DMS153 (cell line): ENCODE data around the gene PRKCQ.
"Not testable (repeated sequence)": the region's sequence is repeated elsewhere in the genome, so short reads cannot be mapped to it uniquely, and the experiment has no call there.

Experiments
- DNase-seq: peaks from one replicate; lab custom pipeline; 2025; lab: John Stamatoyannopoulos, UW

The PRKCQ gene

DNA sequence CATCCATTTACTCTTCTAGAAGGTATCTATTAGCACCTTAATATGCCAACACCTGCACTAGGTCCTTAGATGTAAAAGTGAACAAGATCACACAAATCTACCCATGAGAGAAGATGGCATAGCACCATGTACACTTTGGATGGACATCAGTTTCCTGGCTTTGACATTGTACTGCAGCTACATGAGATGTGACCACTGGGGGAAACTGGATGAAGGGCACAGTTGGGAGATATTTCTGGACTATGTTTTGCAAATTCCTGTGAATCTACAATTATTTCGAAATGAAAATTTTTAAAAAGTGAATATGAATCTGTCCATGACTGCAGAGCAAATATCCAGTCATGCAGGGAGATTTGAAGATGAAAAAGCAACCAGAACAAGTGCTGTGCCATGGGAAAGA is 124.5 kb downstream of the PRKCQ start:
- no peak for DNase-seq

DNA sequence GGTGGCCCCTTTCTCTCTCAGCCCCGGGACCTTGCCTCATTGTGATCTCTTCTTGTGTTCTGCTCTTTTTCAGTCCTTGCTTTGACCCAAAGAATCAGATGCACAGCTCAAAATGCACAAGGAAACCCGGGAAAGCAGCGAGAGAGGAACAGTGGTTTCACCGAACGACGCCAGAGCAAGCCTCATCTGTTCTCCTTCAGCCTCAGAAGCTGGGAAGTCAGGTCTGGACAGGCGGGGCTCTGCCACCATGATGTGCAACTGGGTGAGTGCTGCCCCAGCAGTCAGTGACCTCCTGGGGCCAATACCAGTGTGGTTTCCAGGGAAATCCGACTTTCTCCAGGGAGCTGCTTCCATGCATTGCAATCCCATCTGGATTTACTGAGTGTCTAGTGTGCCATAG is 133.4 kb downstream of the PRKCQ start:
- DNase-seq, result no peak

DNA sequence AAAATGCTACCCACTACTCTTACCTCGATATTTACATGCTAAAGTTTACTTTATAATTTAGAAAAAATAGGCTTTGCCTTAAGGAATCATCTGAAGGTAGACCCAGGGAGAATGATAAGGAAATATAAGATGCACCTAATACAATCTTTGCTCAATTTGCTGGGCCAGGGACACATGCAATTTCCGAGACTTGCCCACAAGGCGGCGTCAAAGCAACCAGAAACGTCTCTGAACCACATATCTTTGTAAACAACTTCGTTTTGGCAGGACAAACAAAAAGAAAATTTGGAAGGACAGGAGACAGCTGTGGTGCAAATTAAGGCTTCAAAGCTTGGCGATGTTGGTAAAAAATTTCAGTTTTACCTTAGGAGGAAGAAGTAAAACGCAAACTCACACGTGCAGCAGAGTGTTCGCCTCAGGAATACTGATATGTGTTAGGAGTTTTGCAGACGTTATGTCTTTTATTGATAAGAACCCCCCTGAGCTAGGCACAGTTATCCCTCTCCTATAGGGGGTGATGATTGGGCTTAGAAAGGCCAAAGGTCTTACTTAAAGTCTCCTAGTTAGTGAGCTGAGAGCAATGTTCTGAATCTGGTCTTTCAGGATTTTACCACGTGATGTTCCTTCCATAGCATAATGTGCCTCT is 134.3 kb downstream of the PRKCQ start:
- DNase-seq, result no peak

DNA sequence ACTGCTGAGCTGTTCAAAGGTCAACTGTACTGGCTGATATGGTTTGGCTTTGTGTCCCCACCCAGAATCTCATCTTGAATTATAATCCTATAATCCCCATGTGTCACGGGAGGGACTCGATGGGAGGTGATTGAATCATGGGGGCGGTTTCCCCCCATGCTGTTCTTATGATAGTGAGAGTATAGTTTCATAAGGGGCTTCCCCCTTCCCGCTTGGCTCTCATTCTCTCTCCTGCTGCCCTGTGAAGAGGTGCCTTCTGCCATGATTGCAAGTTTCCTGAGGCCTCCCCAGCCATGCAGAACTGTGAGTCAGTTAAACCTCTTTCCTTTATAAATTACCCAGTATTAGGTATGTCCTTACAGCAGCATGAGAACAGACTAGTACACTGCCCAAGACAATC is 140.2 kb downstream of the PRKCQ start:
- DNase-seq, result not testable (repeated sequence)

DNA sequence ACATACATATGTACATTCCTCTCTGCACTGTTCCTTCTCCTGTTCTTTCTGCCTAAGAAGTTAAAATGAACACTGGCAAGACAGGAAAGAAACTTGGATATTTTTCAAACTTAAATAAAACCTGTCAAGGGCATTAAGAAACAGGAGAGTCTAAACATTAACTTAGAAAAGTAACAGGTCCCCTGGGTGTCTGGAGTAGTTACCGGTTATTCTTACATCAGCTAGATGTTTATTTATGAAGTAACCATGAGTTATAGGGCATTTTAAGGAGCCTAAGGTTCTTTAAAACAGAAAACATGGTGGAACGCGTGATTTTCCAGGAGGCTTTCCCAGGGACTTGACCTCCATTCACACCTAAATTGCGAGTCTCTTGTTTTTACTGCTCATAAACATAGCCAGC is 148.2 kb downstream of the PRKCQ start:
- no peak for DNase-seq

DNA sequence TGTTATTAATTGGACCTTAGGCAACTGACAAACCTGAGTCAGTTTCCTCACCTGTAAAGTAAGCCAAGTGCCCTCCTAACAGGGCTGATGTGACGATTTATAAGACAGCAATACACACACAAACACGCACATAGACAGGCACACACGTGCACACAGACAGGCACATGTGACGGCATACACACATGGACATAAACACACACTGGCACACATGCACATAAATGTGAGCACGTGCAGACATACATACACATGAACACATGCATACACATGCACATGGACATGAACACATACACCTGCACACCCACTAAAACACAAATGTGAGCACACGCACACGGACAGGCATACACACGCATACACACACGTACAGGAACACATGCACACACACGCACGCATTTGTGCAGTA is 148.9 kb downstream of the PRKCQ start:
- no peak for DNase-seq

DNA sequence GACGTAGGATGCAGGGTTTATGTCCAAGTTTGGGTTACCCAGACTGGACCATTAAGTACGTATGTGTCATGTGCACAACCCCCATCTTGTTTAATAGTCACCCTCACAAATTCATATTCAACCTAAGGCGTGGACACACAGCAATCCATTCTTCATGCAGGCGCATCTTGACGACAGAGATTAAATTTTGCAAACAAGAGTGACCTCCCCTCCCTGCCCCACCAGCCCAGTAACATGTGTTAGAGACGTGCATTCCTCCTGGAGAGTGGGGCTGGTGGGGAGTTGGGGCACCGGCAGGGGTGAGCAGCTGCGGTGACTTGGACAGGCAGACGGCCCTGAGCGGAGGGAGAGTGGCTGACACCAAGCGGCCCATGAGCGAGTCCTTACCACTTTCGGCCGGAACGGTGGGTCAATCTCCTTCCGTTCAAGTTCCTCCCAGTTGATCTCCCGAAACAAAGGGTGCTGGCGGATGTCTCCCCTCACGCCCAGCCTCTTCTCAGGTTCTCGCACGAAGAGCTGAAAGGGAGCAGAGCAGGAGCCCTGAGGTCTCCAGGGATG is 149.6 kb downstream of the PRKCQ start:
- DNase-seq, result no peak

DNA sequence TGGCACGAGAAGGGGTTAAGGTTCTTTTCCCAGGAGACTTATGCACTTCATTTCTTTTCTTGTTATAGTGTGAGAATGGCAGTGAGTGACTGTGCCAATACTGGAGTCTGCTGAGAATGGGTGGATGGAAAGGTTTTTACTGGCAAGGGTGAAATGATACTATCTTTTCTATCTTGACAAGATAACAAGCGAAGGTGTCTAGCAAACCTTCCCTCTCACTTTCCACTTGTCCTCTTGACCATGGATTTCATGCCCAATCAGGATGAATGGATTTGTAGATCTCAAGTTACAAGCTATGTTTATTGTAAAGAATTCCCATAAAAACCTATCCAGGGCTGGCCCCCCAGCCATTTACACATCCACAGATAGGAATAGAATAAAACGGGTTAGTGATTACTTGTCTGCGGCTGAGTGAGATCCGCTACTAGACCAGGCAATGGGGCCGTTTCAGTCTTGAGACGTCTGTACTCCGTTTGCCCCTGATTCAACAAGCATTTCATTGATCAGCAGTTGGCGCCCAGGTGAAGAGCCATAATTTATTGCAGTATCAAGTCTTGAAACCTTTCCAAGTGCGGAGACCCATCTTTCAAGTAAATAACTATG is 152.6 kb downstream of the PRKCQ start:
- DNase-seq, result no peak

DNA sequence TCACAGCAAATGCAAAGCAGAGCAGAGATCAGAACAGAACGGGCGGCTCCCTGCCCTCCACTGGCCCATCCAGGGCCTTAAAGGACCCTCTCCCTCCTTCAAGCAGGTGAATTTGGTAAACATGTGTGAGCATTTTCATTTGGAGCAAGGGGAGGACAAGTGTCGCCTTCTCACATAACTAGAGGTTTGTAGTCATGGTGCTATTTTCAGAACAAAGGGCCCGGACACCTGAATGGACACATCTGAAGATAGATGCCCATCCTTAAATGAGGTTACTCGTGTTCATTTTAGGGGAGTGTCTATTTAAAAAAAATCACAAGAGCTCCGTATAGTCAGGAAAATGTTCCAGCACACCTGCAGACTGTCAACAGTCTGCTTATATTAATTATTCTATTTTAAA is 153.8 kb downstream of the PRKCQ start:
- DNase-seq, result no peak

DNA sequence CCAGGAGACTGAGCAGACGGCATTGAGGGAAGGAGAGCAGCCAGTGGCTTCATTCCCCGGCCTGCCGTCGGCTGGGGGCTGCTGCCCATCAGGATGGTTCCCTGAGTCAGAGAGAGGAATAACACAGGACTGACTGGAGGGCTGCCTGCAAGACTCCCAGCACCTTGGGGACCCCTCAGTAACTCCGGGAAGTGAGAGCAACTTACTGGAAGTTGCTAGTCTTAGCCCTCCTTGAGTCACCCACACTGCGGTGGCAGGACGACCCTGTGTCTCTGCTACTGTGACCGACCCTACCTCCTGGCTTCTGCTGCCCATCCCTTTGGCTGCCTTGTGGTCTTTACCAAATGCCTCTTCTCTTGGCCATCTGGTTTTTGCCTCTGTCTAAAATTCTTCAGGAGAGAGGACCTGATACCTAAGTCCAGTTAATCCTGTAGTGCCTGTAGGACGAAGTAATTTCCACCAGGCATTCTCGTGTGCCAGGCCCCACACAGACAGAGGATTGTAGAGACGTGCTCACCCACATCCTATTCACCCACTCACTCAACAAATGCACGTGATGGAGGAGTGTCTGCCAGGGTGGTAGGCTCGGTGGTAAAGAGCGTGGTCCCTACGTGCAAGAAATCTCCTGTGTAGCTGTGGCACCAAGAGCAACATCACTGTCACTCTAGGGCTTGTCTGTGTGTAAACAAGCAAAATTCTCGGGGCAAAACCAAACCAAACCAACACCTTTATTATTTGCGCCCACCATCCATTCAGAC is 156.5 kb downstream of the PRKCQ start:
- no peak for DNase-seq

DNA sequence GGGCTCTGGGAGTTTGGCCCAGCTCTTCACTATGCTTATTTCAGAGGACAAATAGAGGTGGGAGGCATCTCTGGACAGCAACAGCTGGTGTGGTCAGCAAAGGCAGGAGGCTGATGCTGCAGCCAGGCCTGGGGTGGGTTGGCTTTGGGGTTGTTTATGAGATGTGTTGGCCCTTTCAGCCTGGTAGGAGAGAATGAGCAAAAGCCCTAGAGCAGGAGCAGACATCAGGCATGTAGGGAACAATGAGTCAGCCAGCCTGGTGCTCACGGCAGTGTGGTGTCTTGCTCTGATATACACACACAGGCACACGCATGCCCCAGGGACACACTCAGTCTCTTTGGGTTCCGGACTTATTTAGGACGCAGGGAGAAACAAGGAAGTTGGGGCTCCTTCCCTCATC is 157.1 kb downstream of the PRKCQ start:
- no peak for DNase-seq

DNA sequence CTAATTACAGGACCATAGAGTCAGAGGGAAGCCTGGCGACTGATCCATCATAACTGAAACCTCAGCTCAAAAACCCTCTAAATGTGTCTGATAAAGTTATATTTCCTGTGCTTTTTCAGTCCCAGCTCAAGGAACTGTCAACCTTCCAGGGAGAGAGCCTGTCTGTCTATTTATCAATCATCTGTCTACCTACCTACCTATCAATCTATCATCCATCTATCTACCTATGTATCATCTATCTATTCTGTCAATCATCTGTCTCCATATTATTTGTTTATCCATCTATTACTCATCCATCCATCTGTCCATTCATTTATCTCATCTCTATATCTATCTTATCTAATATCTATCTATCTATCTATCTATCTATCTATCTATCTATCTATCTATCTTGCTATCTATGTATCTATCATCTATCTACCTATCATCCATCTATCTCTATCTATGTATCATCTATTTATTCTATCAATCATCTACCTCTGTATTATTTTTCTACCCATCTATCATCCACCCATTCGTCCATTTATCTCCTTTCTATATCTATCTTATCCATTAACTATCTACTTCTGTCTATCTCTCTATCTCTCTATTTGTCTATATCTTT is 161.4 kb downstream of the PRKCQ start:
- no peak for DNase-seq

DNA sequence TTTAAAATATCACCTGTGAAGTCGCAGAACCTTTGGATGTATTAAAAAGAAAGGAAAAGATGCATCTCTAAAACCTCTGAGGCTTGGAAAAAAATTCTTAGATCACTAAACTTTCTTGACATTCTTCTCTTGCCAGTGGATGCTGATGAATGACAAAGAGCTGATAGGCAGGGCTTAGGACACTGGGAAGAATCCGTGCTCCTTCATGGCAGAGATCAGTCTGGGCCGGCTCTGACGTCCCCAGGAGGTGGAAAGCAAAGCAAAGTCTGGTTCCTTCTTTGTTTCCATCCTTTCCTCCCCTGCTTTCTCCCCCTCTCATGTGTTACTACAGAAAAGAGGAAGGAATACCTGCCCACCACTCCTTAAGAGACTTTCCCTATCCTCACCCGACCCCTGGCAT is 161.9 kb downstream of the PRKCQ start:
- no peak for DNase-seq

DNA sequence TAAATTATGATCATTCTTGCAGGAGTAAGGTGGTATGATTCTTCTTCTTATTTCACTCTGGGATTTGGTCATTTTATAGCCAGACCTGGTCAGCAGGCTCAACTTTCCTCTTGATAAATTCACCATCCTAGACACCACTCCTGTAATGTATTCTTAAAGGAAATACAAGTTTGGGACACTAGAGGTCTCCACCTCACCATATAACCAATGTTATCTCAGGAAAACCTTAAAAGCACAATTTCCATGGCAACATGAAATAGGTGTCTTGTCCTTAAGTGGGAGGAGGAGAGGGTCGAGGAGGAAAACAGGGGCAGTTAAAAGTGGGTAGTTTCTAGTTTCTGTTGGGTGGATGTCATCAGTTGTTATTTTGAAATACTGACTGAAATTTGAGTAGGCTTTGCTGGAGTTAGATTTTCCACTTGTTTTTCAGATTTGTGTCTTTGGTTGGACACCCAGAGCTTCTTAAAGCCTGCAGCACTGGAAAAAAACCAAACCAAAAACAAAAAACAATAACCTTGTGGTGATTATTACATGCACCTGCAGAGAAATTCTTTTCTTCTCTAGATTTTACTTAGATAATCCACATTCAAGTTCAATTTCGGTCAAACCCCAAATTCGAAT is 163.1 kb downstream of the PRKCQ start:
- no peak for DNase-seq

DNA sequence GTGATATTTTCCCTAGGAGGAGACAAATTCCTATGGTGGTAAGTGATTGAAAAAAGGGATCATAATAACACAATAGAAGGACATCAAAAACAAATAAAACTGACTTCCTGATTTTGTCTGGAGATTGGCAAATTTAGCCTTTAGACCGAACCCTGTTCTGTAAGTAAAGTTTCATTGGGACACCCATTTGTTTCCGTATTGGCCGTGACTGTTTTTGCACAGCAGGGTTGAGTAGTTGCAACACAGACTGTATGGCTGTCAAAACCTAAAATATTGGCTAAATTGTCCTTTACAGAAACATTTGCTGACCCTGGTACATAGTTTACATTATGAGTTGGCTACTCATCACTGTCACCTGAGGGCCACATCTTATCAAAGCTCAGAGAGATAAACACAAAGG is 168.6 kb downstream of the PRKCQ start:
- DNase-seq, result no peak

DNA sequence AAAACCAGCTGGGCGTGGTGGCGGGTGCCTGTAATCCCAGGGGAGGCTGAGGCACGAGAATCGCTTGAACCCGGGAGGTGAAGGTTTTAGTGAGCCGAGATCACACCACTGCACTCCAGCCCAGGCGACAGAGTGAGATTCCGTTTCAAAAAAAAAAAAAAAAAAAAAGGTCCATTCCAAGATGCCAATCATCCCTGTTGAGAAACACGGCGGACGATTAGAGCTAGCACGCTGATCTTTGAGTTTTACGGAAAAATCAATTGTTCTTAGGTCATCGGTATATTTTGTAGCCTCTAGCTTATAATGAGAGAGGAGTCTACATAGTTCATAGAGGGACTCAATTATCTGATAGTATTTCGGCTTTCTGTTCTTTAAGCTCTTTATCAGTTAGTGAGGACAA is 169.2 kb downstream of the PRKCQ start:
- DNase-seq, result no peak

DNA sequence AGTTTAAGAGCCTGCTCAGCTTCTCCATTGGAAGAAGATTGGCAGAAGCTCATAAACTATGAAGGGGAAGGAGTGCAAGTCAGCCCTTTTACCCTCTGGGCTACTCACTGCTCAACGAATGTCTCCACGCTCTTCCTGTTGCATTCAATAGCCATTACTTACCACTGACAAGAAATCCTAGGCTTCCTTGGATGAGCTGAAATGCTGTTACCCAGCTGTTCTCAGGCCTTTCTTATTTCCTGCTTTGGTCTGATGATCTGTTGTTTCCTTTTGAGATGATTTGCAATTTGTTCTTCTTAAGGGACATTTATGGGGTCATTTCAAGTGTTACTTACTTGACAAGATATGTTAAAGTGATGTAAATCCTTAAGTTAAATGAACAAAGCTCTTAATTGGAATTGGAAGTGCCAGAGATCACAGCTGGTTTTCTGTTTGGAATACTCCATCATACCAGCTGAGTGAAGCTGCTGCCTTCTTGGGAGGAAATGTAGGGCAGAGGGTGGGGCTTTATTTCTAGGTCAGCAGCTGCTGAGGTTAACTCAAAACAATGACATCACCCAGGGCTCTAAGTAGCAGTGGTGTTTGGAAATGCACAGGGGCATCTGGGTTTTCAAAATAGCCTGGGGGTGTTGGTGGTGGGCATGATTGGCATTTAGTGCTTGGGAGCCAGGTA is 170.0 kb downstream of the PRKCQ start:
- DNase-seq, result no peak

DNA sequence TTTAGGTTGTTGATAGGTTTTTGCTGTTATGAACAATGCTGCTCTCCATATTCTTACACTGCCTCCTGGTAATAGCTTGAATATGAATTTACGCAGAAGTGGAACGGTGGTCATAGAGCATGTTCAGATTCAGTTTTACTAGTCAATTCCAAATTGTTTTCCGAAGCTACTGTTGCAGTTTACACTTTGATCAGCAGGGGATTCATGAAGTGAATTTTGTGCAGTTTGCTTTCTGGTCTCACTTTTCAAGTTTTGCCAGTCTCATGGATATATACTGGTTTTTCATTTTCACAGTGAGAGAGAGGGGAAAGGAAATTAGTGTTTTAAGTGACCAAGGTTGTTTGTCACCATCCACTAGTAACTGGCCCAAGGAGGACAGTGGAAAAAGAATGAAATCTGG is 171.3 kb downstream of the PRKCQ start:
- no peak for DNase-seq

DNA sequence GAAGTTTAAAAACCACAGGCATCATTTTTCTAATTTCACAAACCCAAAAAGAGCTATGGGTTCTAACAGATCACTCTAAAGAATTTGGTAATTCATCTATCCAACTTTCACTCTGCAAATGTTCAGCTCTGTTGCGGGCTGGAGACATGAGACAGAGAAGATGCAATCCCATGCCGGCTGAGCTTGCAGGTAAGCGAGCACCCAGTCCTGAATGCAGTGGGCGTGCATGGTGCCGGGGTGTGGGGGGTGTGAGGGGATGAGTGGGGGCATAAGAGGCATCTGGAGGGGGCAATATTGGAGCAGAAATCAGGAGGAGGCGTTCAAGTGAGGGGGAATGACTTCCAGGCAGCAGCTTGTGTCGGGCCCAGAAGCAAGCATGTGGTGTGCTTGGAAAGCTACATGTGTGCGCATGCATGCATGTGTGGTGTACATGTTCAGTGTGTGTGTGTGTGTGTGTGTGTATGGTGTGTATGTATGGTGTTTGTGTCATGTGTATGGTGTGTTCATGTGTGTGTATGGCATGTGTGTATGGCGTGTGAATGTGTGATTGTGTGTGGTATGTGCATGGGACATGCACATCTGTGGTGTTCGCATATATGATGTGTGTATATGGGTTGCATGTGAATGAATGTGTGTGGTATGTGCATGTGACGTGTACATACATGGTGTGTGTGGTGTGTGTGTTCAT is 172.9 kb downstream of the PRKCQ start:
- no peak for DNase-seq

DNA sequence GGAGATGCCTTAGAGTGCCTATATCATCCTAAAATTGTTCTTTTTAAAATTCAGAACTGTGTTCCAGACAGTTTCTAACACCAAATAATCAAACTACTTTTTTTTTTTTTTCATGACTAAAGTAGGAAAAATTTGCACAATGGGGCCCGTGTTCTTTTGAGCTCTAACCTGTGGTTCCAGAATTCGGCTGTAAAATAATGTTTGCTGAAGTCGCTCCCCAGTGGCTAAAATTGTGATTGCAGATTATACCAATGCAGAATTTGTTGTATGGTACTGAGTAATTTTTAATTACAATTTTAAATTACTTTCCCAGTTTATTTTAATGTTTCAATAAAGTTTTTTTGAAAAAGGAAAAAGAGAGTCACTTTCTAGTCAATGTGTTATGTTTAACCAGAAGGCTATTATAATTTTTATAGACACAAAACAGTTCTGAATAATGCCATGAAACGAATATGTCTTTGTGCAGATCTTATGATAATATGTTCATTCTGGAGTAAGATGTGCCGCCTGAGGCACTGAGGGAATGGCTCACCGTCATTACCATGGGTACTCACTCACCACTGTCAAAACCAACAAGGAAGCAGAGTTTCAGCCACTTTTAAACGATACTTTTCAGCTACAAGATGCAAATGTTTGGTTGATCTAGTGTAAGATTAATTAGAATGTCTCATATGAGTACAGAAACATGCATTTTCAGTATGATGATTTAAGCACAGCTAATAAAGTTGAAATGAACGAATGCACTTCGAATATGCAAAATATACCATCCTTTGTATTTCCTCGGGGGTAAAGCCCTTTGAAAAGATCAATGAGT is 173.6 kb downstream of the PRKCQ start:
- no peak for DNase-seq
